BE2C (cell line): ENCODE results near the gene RHPN2.

Experiments
- DNase-seq: peaks from one replicate; pipeline ENCODE4 v3.0.0-alpha.2; 2020
- H3K27me3 ChIP-seq: fragments of 250-450 bp; sonication (Bioruptor Pico); 2 replicates; pipeline ENCODE4 v1.5.1; 2020; ENCODE audit warnings: mild to moderate bottlenecking
- H3K36me3 ChIP-seq: fragments of 250-450 bp; sonication (Bioruptor Pico); 2 replicates; pipeline ENCODE4 v1.5.1; 2020; ENCODE audit warnings: mild to moderate bottlenecking
- H3K4me1 ChIP-seq: fragments of 250-450 bp; sonication (Bioruptor Pico); 2 replicates; pipeline ENCODE4 v1.5.1; 2020
- H3K4me3 ChIP-seq: 2 replicates; pipeline ENCODE4 v1.5.1; 2011; ENCODE audit warnings: low read depth, low read length
- H3K9me3 ChIP-seq: fragments of 250-450 bp; sonication (Bioruptor Pico); 2 replicates; pipeline ENCODE4 v1.5.1; 2020
- TF ChIP-seq, protein P1 (sequence below): IDR thresholded peaks from 2 replicates; pipeline ENCODE4 v1.5.1; 2012; ENCODE audit warnings: mild to moderate bottlenecking, low read depth, low read length

RHPN2 gene

DNA sequence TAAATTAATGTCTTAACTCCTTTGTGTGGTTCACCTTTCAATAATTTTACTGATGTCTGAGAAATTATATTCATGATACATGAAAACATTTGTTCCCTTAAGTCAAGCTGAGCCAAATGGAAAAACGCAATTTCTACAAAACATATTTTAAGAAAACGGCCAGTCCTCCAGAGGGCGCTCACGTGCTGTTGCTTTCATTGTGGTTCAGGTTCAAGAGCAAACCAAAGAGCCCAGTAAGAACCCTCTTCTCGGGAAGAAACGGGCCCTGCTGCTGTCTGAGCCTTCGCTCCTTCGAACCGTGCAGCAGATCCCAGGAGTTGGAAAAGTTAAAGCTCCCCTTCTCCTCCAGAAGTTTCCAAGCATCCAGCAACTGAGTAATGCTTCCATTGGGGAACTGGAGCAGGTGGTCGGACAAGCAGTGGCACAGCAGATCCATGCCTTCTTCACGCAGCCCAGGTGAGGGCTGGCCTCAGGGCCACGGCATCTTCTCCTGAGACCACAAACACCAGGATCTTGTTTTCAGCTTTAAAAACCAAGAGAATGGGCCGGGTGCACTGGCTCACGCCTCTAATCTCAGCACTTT lies 88.4 kb downstream of the RHPN2 start:
- Histone ChIP-seq H3K27me3 (no peaks in the 10 kb centered on the region), H3K9me3 (no peaks in the 10 kb centered on the region), H3K4me3 (no peak overlapping the region), H3K36me3 (0 out of 2 replicates have a peak, but pooled peaks cover 2% of the 10 kb centered on the region), H3K4me1 (no peaks in the 10 kb centered on the region)
- TF ChIP-seq, protein P1, sequence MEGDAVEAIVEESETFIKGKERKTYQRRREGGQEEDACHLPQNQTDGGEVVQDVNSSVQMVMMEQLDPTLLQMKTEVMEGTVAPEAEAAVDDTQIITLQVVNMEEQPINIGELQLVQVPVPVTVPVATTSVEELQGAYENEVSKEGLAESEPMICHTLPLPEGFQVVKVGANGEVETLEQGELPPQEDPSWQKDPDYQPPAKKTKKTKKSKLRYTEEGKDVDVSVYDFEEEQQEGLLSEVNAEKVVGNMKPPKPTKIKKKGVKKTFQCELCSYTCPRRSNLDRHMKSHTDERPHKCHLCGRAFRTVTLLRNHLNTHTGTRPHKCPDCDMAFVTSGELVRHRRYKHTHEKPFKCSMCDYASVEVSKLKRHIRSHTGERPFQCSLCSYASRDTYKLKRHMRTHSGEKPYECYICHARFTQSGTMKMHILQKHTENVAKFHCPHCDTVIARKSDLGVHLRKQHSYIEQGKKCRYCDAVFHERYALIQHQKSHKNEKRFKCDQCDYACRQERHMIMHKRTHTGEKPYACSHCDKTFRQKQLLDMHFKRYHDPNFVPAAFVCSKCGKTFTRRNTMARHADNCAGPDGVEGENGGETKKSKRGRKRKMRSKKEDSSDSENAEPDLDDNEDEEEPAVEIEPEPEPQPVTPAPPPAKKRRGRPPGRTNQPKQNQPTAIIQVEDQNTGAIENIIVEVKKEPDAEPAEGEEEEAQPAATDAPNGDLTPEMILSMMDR = peak; percentile 91
- peak; percentile 79 for DNase-seq

- H3K4me3 ChIP-seq = peak within 1 kb of the TSS; percentile 85
- no peaks in the 10 kb centered on the region for H3K9me3 ChIP-seq
- TF ChIP-seq, protein P1 = no peak
- DNase-seq = peak; percentile 98
- no peaks in the 10 kb centered on the region; the same call in 1 of the 2 replicates for H3K36me3 ChIP-seq
- H3K27me3 ChIP-seq = no peaks in the 10 kb centered on the region
- H3K4me1 ChIP-seq = no peaks in the 10 kb centered on the region
These were observed 92.8 kb downstream of the RHPN2 start, which contains the start of the genes CEP89 and FAAP24 for GRCh38 chr19:32971715-32972540. CEP89 (minus strand) TSS chr19:32971958; CDS start chr19:32971874, 84 bp downstream. FAAP24 (plus strand) TSS chr19:32972242; CDS start chr19:32973197, 955 bp downstream.

DNA sequence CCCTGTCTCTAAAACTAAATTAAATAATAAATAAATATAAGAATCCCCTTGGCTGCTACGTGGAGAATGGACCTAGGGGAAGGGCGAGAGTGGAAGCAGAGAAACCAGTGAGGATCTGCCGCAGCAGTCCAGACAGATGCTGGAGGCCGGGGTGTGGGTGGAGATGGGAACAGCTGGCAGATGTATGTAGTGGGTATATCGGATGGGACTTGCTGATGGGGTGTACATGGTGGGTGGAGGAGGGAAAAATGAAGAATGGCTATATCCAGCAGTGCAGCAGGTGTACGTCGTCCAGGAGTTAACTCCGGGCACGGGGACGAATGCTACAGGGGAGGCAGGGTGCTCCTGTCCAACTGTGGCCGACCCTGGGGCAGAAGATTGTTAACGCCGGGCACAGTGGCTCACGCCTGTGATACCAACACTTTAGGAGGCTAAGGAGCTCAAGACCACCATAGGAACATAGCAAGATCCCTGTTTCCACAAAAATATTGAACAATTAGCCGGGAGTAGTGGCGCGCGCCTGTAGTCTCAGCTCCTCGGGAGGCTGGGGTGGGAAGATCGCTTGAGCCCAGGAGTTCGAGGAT lies 93.6 kb downstream of the RHPN2 start:
- Histone ChIP-seq H3K4me1 (no peaks in the 10 kb centered on the region), H3K9me3 (no peaks in the 10 kb centered on the region), H3K27me3 (no peaks in the 10 kb centered on the region), H3K36me3 (no peaks in the 10 kb centered on the region; the same call in 1 of the 2 replicates), H3K4me3 (peak overlapping the region; percentile 85)
- no peak for DNase-seq
- TF ChIP-seq, protein P1 = no peak

DNA sequence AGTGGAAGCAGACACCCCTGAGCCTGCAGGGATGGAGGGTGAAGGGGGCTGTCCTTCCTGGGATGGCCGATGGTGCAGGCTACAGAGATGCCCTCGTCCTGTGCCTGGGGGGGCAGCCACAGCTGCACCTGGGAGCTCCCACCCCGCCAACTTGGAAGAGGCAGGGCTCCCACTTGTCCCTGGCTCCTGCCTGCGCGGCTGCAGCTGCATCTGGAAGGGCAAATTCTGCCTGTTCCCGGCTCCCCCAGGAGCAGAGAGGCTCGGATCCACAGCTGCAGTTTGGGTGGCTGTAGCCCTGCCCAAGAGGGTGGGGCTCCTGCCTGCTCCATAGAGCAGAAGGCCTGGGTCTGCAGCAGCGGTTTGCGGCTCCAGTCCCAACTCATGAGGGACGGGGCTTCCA lies 95.1 kb downstream of the RHPN2 start:
- DNase-seq = no peak
- Histone ChIP-seq H3K4me1 (no peaks in the 10 kb centered on the region), H3K27me3 (no peaks in the 10 kb centered on the region), H3K36me3 (no peaks in the 10 kb centered on the region; the same call in 1 of the 2 replicates), H3K9me3 (no peaks in the 10 kb centered on the region), H3K4me3 (no peak overlapping the region)
- TF ChIP-seq, protein P1 = no peak

DNA sequence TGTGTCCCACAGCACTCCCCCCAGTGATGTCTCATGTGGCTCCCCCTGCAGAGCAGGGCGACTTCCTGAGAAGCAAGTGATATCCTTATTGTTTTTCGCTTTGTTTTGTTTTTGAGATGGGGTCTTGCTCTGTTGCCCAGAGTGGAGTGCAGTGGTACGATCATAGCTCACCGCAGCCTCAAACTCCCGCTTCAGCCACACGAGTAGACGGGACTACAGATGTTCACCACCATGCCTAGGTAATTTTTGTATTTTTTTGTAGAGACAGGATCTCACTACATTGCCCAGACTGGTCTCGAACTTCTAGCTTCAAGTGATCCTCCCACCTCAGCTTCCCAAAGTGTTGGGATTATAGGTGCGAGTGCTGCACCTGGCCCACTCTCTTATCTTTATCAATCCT lies 97.9 kb downstream of the RHPN2 start:
- peaks cover 2% of the 10 kb centered on the region; the same call in 1 of the 2 replicates for H3K36me3 ChIP-seq
- TF ChIP-seq, protein P1 = no peak
- DNase-seq = no peak
- no peaks in the 10 kb centered on the region for H3K27me3 ChIP-seq
- H3K9me3 ChIP-seq = no peaks in the 10 kb centered on the region
- H3K4me1 ChIP-seq = no peaks in the 10 kb centered on the region
- H3K4me3 ChIP-seq = no peak overlapping the region
